Measurements from ENCODE around the gene SRPRB.

The SRPRB gene

DNA sequence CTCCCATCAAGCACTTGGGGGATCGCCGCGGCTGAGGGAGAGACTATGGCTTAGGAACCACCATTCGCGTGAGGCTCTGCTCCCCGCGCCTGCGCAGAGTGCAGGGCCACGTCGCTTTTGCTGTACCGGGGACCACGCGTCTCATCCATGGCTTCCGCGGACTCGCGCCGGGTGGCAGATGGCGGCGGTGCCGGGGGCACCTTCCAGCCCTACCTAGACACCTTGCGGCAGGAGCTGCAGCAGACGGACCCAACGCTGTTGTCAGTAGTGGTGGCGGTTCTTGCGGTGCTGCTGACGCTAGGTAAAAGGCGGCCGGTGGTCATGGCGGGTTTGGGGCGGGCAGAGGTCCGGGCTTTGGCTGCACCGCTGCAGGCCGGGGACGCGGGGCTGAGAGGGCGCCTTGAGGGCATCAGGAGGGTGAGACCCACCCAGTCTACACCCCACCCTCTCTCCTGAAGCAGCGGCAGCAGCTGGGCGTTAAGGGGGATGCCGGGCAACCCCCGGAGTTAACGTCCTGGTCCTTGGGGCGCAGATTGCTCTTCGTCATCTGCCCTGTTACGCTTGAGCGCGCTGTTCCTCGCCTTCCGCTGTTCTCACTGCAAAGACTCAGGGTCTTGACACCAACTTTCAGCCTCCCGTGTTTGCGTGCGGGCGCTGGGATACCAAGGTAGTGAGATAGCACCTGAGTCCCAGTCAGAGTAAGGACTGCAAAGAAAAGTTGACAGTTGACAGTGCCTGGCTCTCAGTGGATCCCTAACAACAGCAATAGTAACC, at the start of gene SRPRB:
SRPRB (plus strand) TSS at position 114 of the 774 bp plus-strand sequence; CDS start at position 148, 34 bp downstream.
- DNase-seq (ENCODE audit: low read depth), result peak; percentile 88
- no peak for TF ChIP-seq CTCF (IDR thresholded peaks at IDR 0.05; ENCODE audit: low read depth, low read length, missing control alignments)
- peak within 1 kb of the TSS; percentile 77 for H3K4me3 ChIP-seq (ENCODE audit: low read depth, low read length)

GRCh38 chr3:133756716-133757694, 48.6 kb upstream of the SRPRB start:
- no peak for TF ChIP-seq CTCF (IDR thresholded peaks at IDR 0.05; ENCODE audit: low read depth, low read length, missing control alignments)
- no peak for DNase-seq (ENCODE audit: low read depth)
- H3K4me3 ChIP-seq (ENCODE audit: low read depth, low read length), result no peak overlapping the region

DNA sequence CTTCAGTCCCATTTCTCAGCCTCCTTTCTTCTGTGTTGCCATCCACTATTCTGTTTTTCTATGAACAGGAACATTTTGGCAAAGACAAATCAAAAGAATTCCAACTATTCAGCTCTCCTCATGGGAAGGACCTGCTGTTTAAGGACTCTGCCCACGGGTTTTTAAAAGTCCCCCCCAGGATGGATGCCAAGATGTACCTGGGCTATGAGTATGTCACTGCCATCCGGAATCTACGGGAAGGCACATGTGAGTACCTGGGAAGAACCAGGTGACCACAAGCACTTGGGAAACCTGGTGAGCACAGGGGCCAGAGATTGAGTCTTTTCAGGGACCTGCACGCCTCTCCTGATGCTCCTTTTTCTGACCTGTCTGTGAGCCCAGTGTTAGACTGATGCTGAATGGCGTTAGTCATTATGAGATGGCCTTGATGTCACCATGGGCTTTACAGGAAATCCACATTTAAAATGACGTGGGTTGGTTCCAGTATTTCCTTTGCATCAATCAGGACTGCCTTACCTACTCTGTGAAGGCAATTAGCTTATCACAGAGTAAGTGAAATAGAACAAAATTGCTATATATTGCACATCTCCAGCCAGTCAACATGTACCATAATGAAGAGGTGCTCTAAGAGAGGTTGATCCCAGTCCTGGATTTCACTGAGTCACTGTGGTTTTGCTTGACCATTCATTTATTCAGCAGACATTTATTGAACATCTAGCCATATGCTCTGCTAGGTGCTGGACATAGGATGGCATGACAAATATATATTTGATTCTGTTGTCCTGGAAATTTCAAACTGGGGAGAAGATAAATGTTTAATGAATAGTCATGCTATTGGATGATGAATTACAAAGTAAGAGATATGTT, 47.7 kb upstream of the SRPRB start:
- no peak for TF ChIP-seq CTCF (IDR thresholded peaks at IDR 0.05; ENCODE audit: low read depth, low read length, missing control alignments)
- no peak overlapping the region for H3K4me3 ChIP-seq (ENCODE audit: low read depth, low read length)
- DNase-seq (ENCODE audit: low read depth), result no peak

- DNase-seq (ENCODE audit: low read depth), result no peak
- no peak overlapping the region for H3K4me3 ChIP-seq (ENCODE audit: low read depth, low read length)
- no peak for TF ChIP-seq CTCF (IDR thresholded peaks at IDR 0.05; ENCODE audit: low read depth, low read length, missing control alignments)
Observed at GRCh38 chr3:133758568-133758928, 47.1 kb upstream of the SRPRB start.

DNA sequence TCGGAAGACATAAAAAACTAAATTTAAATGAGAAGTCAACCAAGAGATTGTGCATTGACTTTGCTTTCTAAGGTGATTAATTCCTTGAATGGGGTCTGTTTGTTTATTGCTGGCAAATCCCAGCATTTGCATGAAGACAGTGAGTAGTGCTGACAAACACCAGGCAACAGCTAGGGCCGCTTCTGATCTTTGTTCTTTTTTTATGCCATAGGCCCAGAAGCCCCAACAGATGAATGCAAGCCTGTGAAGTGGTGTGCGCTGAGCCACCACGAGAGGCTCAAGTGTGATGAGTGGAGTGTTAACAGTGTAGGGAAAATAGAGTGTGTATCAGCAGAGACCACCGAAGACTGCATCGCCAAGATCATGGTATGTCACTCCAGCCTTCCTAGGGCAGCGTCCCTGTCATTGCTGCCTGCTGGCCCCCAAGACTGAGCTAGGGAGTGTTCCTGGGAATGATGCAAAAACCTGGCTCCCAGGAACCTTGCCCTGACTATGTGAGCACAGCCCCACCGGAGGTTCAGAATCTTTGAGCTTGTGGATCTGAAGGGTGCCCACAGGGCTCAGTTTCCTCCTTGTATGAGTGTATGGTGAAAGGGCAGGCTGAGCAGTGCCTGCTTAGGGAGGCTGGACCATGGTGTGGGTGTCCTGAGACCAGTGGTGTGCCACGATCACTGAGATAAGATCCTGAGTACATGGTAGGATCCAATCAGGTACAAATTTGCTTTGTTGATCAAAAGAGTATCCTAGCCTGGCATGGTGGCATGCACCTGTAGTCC, 46.5 kb upstream of the SRPRB start:
- TF ChIP-seq CTCF (IDR thresholded peaks at IDR 0.05; ENCODE audit: low read depth, low read length, missing control alignments), result no peak
- no peak for DNase-seq (ENCODE audit: low read depth)

More for the DNA sequence above, 46.5 kb upstream of the SRPRB start:
- H3K4me3 ChIP-seq (ENCODE audit: low read depth, low read length), result no peak overlapping the region
